Measurements from ENCODE around the gene KIAA1328.

DNA sequence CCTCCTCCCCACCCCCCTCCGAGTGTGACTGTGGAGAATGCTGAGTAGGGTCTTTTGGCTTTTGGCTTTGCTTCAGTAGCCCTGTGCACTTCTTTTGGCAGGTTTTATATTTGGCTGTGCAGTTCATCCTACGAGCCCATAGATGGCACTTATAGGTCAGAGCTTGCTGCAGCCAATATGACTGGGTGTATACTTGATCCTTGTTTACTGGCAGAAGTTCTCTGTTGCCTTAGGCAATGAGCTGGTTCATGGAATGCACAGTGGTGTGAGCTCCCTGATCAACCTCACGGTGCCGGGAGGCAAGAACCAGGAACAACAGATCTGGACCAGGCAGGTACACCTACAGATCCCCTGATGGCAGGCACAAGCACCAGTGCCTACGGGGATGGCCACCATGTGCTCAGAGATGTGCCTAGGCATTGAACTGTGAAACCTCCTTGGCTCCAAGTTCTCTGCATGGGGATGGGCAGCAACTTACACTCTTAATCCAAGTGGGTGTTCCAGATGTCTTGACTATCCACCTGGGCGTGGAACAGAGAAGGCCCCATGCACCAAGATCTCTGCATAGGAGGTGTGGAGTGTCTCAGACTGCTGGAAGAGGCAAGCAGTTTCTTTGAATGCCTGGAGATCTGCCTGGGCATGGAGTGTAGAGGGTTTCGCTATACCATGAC, 190.4 kb downstream of the KIAA1328 start:
- TF ChIP-seq, protein P1, sequence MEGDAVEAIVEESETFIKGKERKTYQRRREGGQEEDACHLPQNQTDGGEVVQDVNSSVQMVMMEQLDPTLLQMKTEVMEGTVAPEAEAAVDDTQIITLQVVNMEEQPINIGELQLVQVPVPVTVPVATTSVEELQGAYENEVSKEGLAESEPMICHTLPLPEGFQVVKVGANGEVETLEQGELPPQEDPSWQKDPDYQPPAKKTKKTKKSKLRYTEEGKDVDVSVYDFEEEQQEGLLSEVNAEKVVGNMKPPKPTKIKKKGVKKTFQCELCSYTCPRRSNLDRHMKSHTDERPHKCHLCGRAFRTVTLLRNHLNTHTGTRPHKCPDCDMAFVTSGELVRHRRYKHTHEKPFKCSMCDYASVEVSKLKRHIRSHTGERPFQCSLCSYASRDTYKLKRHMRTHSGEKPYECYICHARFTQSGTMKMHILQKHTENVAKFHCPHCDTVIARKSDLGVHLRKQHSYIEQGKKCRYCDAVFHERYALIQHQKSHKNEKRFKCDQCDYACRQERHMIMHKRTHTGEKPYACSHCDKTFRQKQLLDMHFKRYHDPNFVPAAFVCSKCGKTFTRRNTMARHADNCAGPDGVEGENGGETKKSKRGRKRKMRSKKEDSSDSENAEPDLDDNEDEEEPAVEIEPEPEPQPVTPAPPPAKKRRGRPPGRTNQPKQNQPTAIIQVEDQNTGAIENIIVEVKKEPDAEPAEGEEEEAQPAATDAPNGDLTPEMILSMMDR (conservative IDR thresholded peaks at IDR 0.05): peak; percentile 78
- TF ChIP-seq ZFX (IDR thresholded peaks at IDR 0.05): no peak

Measured in C4-2B (cell line).